Keratinocyte (primary cell): Measurements from ENCODE around the gene MID1. TPM values are rescaled to one million over a fixed set of nuclear protein-coding genes. Genes with fewer than 3 reads are reported as not detected.
A peak's percentile ranks its signal among the peaks of the same experiment; 100 is the strongest.

ENCODE experiments used
- DNase-seq: peaks from one replicate; pipeline ENCODE4 v3.0.0-alpha.2; 2011; ENCODE audit warnings: low read depth, missing footprints, low spot score
- FAIRE-seq: peaks from 2 replicates; lab custom pipeline; 2011; peaks lifted over from hg19 to GRCh38; lab: Jason Lieb, UNC
- H2AFZ ChIP-seq: 2 replicates; pipeline ENCODE4 v1.6.0; 2012; ENCODE audit warnings: low read length, control low read depth, inconsistent platforms; ENCODE audit not compliant: control insufficient read depth
- H3K27ac ChIP-seq: 2 replicates; pipeline ENCODE4 v1.5.1; 2011; ENCODE audit warnings: low read length; ENCODE audit not compliant: control insufficient read depth, insufficient read depth
- H3K27me3 ChIP-seq: 3 replicates; pipeline ENCODE4 v1.6.0; 2011; ENCODE audit warnings: low read length; ENCODE audit not compliant: control insufficient read depth, insufficient read depth; ENCODE audit errors: extremely low read depth
- H3K36me3 ChIP-seq, 2 experiments: 2 replicates in 1 of 2; 3 replicates in 1 of 2; pipeline ENCODE4 v1.5.1; 2011; ENCODE audit warnings: low read length in 2 of 2, mild to moderate bottlenecking in 1 of 2; ENCODE audit not compliant: control insufficient read depth in 2 of 2, insufficient read depth in 2 of 2; ENCODE audit errors: extremely low read depth in 1 of 2
- H3K4me1 ChIP-seq: 3 replicates; pipeline ENCODE4 v1.5.1; 2011; ENCODE audit warnings: low read length; ENCODE audit not compliant: control insufficient read depth, insufficient read depth; ENCODE audit errors: extremely low read depth
- H3K4me2 ChIP-seq: 3 replicates; pipeline ENCODE4 v1.6.0; 2011; ENCODE audit warnings: low read depth, low read length; ENCODE audit not compliant: control insufficient read depth, insufficient read depth; ENCODE audit errors: extremely low read depth
- H3K4me3 ChIP-seq, 3 experiments: fragments of 200-600 bp in 1 of 3; sonication (generic) in 1 of 3; 2 replicates in 2 of 3; 3 replicates in 1 of 3; pipeline ENCODE4 v1.5.1; 2011 to 2016; ENCODE audit warnings: low read length in 3 of 3, mild to moderate bottlenecking in 3 of 3, control low read depth in 2 of 3, inconsistent platforms in 1 of 3, low read depth in 1 of 3, mixed read lengths in 1 of 3, mixed run types in 1 of 3, moderate library complexity in 1 of 3; ENCODE audit not compliant: control insufficient read depth in 2 of 3, insufficient read depth in 2 of 3; ENCODE audit errors: extremely low read depth in 1 of 3
- H3K79me2 ChIP-seq: 2 replicates; pipeline ENCODE4 v1.6.0; 2012; ENCODE audit warnings: low read length; ENCODE audit not compliant: control insufficient read depth, insufficient read depth
- H3K9ac ChIP-seq: 3 replicates; pipeline ENCODE4 v1.6.0; 2011; ENCODE audit warnings: low read length; ENCODE audit not compliant: control insufficient read depth, insufficient read depth; ENCODE audit errors: extremely low read depth
- H3K9me1 ChIP-seq: 3 replicates; pipeline ENCODE4 v1.6.0; 2011; ENCODE audit warnings: low read length; ENCODE audit not compliant: control insufficient read depth, insufficient read depth; ENCODE audit errors: extremely low read depth
- H3K9me3 ChIP-seq: 2 replicates; pipeline ENCODE4 v1.5.1; 2012; ENCODE audit warnings: low read depth, low read length; ENCODE audit not compliant: control insufficient read depth
- H4K20me1 ChIP-seq: 3 replicates; pipeline ENCODE4 v1.6.0; 2011; ENCODE audit warnings: low read length; ENCODE audit not compliant: control insufficient read depth, insufficient read depth; ENCODE audit errors: extremely low read depth
- CTCF ChIP-seq, 3 experiments: IDR thresholded peaks in 1 of 3; conservative IDR thresholded peaks in 1 of 3; optimal IDR thresholded peaks in 1 of 3; 2 replicates in 2 of 3; 3 replicates in 1 of 3; pipeline versions ENCODE3 to v1.5.1; 2011; ENCODE audit warnings: low read length in 3 of 3, mild to moderate bottlenecking in 3 of 3, moderate library complexity in 2 of 3, control low read depth in 1 of 3, inconsistent platforms in 1 of 3; ENCODE audit not compliant: insufficient read depth in 2 of 3; ENCODE audit errors: extremely low read depth in 1 of 3
- EZH2 ChIP-seq: IDR thresholded peaks from one replicate; pipeline ENCODE4 v1.6.1; 2012; ENCODE audit warnings: inconsistent platforms, mild to moderate bottlenecking, low read length, moderate library complexity
- dilution Hi-C: fragments of 300-500 bp; cut with MboI; formaldehyde crosslinking; loops from one replicate; pipeline ENCODE4 v1.7.0; 2020; ENCODE audit warnings: low sequenced_read_pairs; ENCODE audit not compliant: extremely low pct_ligation_motif_present
- polyA plus RNA-seq, 5 experiments: library from polyadenylated mRNA; depleted of rRNA in 3 of 5; stranded (reverse) in 3 of 5; stranded (forward) in 1 of 5; unstranded in 1 of 5; fragments of >200 nt; gene quantifications; 1 replicate in 1 of 5; 2 replicates in 3 of 5; 3 replicates in 1 of 5; pipeline versions ENCODE4 v1.2.1 to v1.2.3, GENCODE V29; 2011 to 2012; ENCODE audit warnings: missing spikeins in 2 of 5, low read depth in 1 of 5, low replicate concordance in 1 of 5

Gene MID1
- polyA plus RNA-seq, 1 donor (not counting 4 experiments of a cell fraction or from before 2014, with no cell fraction given) = 9.2 TPM

GRCh38 chrX:10582215-10582733 is 38.1 kb downstream of the MID1 start:
- Histone ChIP-seq H3K27me3 (no peaks in the 10 kb centered on the region), H4K20me1 (no peaks in the 10 kb centered on the region), H3K4me1 (peaks cover 16% of the 10 kb centered on the region), H3K4me2 (no peak overlapping the region), H3K9me3 (peaks cover 7% of the 10 kb centered on the region), H3K79me2 (peaks cover 4% of the 10 kb centered on the region), H3K27ac (no peak overlapping the region), H3K4me3 (no peak overlapping the region), H2AFZ (no peak overlapping the region), H3K36me3 (no peaks in the 10 kb centered on the region), H3K9me1 (no peaks in the 10 kb centered on the region), H3K9ac (no peak overlapping the region)
- FAIRE-seq (no peak), DNase-seq (no peak)
- dilution Hi-C loops = no loop called here
- TF ChIP-seq EZH2 = no peak
- TF ChIP-seq CTCF (optimal IDR thresholded peaks at IDR 0.05 in 1 of 3, IDR thresholded peaks at IDR 0.05 in 1 of 3, conservative IDR thresholded peaks at IDR 0.05 in 1 of 3; ENCODE audit: extremely low read depth in 1 of 3, insufficient read depth in 2 of 3, low read length in 3 of 3) = no peak

GRCh38 chrX:10579112-10580011 is 41.0 kb downstream of the MID1 start:
- H3K27me3 ChIP-seq = no peaks in the 10 kb centered on the region
- H3K9me3 ChIP-seq = peaks cover 6% of the 10 kb centered on the region
- H4K20me1 ChIP-seq = no peaks in the 10 kb centered on the region
- no peaks in the 10 kb centered on the region for H3K9me1 ChIP-seq
- peaks cover 21% of the 10 kb centered on the region for H3K79me2 ChIP-seq
- DNase-seq = no peak
- peak overlapping the region; percentile 82 for H3K27ac ChIP-seq
- peak overlapping the region in 1 of 3 experiments; percentile 22 for H3K4me3 ChIP-seq
- H3K4me1 ChIP-seq = peaks cover 29% of the 10 kb centered on the region
- TF ChIP-seq EZH2 (no peak), CTCF (optimal IDR thresholded peaks at IDR 0.05 in 1 of 3, IDR thresholded peaks at IDR 0.05 in 1 of 3, conservative IDR thresholded peaks at IDR 0.05 in 1 of 3; ENCODE audit: extremely low read depth in 1 of 3, insufficient read depth in 2 of 3, low read length in 3 of 3) (no peak)
- H3K4me2 ChIP-seq = peak overlapping the region; percentile 64
- FAIRE-seq = peak; percentile 48
- H3K36me3 ChIP-seq = no peaks in the 10 kb centered on the region
- peak overlapping the region; percentile 62 for H3K9ac ChIP-seq
- dilution Hi-C loops = no loop called here
- H2AFZ ChIP-seq = no peak overlapping the region
